Measurements from ENCODE around the gene CCDC80.
A peak's percentile ranks its signal among the peaks of the same experiment; 100 is the strongest.

Gene CCDC80

DNA sequence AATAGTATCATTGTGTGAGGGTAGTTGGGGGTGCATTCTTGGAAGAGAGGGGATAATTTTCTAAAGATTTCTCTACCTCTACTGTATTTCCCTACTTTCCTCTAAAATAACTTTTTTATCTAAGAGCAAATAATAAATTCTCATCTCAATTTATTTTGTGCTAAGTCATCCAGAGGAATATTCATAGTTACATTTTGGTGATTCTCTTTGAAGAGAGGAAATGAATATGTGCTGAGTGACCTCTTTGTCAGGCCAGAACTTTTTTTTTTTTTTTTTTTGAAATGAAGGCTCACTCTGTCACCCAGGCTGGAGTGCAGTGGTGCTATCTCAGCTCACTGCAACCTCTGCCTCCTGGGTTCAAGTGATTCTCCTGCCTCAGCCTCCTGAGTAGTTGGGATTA, 15.1 kb upstream of the CCDC80 start:
- DNase-seq (ENCODE audit: low read depth in 1 of 2, low spot score in 1 of 2): no peak

DNA sequence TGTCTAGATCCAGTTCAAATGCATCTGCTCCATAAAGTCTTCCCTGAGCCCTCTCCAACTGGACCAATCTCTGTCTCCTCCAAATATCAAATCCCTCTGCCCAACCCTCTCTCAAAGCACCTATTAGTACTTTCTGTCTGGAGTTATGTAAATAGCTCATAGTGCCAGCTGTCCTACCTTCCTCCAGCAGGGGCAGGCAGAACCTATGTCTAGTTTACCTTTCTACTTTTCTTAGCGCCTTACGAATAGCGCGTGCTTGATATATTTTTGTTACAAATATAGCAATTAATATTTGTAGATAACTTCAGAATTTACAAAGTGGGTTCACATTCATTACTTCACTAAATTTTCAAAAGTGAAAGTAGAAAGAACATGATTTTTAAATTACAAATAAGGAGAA, 14.0 kb upstream of the CCDC80 start:
- no peak for DNase-seq (ENCODE audit: low read depth in 1 of 2, low spot score in 1 of 2)

DNA sequence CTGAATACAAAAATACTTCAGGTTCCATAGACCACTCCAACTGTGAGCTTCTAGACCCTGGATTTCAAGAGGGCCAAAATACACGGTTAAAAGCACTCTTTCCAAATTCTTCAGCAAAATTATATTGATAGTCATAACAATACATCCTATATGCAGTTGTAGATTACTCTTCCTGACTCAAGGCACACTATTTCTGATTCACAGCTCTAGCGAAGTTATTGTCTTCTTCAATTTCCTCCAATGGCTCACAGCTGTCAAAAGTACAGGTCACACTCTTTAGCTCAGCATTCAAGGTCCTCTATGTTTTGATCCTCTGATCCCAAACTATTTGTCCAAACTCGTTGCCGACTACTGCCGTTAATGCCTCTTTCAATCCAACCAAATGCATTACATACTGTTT, 13.5 kb upstream of the CCDC80 start:
- DNase-seq (ENCODE audit: low read depth in 1 of 2, low spot score in 1 of 2): no peak

DNA sequence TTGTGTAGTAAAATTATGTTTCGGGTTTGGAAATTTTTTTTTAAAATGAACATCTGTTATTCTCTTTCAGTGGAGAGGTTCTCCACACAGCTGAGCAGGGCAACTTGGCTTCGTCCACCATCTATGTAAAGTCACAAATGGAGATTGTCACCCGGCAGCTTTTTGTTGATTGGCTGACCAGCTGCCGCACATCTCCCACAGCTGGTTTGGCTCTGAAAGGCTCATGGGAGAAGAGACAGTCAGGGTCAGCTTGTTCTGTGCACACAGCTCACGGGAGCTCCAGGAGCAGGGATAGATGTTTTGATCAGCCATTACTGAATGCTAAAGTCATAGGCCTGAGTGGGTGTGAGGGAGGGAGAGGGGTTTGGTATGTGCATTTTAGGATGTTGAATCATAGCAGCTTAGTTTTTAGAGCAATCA, 12.9 kb upstream of the CCDC80 start:
- DNase-seq (ENCODE audit: low read depth in 1 of 2, low spot score in 1 of 2): no peak

DNA sequence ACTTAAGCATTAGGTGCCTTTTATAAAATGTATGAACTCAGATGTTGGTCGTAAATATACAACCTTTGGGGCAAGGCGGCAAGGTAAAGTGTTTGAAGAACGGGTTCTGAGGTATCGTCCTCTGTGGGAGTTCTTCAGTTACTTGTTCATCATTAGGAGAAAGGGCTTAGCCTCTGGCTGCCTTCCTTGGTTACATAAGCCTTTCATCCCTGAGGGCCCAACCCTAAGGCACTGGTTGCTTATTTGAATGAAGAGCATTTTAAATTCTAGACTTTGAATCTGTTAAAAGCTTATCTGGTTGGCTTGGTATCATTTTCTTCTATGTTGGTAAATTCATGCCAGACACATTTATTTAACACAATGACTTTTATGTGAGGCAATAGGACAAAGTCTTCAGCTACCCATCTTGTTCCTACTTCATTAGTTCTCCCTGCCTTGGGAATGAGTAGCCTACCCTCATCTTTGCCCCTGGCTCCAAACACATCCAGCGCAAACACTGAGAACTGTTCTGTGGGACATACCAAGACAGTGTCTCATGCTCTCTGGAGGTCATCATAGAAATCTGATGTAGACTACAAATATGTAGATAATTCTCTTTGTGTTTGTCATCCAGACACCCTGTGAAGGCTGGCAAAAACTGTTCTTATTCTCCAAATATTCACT, 12.4 kb upstream of the CCDC80 start:
- no peak for DNase-seq (ENCODE audit: low read depth in 1 of 2, low spot score in 1 of 2)

DNA sequence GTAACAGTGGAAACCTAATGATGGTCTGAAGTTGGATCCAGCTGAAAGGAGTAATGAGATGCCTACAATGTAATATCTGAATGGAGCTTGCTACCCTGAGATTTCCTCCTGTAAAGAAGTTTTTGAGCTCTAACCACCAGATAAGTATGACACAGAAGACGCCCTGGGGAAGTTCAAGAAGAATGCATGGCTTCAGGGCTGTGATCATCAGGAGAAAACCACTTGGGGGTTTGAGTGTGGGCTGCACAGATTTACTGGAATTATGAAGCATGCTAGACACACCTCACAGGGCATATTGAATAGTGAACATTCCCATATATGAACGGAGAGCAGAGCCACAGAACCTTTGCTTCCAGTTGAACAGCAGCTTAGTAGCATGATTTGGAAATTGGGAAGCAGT, 10.6 kb upstream of the CCDC80 start:
- no peak for DNase-seq (ENCODE audit: low read depth in 1 of 2, low spot score in 1 of 2)

DNA sequence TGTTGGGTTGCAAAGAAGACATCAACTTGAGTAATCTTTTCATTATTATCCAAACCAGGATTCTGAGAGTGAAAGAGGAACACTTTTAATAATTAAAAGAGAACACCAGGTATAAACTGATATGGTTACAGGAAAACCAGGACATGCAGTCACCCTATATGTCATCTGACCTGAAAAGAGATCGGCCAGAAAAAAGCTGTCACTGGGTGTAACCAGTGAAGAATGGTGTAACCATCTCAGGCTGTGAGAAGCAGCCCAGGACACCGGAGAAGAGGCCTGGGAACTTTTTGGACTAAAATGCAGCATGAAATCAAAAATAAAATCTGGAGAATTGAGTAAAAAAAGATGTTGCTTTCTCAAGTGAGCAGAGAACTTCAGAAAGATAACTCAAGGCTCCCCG, 10.1 kb upstream of the CCDC80 start:
- DNase-seq (ENCODE audit: low read depth in 1 of 2, low spot score in 1 of 2): no peak

DNA sequence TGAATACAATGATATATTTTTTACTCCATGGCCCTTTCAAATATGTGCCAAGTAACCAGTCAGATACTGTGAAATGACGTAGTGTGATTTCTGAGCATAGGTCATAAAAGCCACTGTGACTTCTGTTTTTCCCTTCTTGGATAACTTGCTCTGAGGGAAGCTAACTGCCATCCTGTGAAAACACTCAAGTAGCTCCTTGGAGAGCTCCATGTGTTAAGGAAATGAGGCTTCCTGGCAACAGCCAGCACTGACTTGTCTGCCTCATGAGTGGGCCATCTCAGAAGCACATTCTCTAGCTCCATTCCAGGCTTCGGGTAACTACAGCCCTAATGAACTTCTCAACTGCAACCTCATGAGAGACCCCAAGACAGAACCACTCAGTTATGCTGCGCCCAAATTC, 9.5 kb upstream of the CCDC80 start:
- DNase-seq (ENCODE audit: low read depth in 1 of 2, low spot score in 1 of 2): no peak

DNA sequence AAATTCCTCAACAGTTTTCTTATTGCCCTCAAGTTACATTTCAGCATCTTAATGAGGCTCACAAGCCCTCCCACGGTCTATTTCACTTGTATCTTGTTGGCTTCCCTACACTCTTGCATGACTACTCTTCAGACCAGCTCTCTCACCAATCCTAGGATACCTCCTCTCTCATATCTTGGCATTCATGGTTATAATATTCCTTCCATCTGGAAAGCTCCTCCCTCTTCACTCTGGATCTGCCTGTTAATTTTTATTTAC, 8.5 kb upstream of the CCDC80 start:
- DNase-seq (ENCODE audit: low read depth in 1 of 2, low spot score in 1 of 2): no peak

DNA sequence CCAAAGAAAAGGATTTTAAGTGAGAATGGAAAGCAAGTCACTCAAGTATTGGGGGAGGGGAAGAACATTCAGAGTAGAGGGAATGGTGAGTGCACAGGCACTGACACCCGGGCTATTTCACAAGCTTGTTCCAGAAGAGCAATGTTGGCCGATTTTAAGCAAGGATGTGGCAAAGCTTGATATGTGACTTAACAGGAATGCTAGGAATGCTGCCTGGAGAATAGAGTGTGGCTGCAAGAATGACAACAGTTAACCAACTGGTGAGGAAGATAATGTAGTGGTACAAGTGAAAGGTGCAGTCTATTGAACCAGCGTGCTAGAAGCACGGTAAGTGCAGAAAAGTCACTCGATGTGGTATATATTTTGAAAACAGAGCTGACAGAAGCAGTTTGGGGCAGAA, 6.2 kb upstream of the CCDC80 start:
- no peak for DNase-seq (ENCODE audit: low read depth in 1 of 2, low spot score in 1 of 2)

DNA sequence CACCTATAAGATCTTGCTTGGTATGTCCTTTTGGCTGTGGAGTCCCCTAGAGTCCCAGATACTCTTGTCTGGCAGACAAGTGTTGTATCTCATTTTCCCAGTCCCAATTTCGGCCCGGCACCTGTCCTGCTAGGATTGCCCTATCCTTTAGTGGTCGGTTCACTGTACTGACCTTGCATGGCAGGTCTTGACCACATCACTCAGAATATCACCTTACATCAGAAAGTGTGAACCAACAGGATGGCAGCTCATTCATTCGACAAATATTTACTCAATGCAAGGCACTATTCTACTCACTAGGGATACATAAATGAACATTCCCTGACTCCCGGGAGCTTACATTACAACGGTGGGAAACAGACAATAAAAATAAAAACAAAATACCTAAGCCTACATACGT, 5.7 kb upstream of the CCDC80 start:
- DNase-seq (ENCODE audit: low read depth in 1 of 2, low spot score in 1 of 2): no peak

DNA sequence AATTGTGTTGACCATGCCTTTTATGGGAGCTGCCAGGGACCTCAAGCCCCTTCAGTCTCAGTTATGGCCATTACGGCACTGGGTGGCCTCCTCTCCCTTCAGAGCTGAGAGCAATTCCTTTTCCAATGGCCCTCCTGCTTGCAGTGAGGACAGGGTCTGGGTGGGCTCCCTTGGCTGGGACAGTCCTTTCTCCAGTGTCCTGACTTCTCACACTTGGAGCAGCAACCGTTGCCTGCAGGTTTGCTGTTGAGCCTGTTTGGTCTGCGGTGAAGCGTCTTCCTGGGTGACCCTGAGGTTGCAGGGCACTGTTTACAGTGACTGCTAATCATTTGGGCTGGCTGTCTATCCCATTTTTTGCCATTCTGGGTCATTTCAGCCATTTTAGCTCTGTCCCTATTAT, 3.5 kb upstream of the CCDC80 start:
- DNase-seq (ENCODE audit: low read depth in 1 of 2, low spot score in 1 of 2): no peak

DNA sequence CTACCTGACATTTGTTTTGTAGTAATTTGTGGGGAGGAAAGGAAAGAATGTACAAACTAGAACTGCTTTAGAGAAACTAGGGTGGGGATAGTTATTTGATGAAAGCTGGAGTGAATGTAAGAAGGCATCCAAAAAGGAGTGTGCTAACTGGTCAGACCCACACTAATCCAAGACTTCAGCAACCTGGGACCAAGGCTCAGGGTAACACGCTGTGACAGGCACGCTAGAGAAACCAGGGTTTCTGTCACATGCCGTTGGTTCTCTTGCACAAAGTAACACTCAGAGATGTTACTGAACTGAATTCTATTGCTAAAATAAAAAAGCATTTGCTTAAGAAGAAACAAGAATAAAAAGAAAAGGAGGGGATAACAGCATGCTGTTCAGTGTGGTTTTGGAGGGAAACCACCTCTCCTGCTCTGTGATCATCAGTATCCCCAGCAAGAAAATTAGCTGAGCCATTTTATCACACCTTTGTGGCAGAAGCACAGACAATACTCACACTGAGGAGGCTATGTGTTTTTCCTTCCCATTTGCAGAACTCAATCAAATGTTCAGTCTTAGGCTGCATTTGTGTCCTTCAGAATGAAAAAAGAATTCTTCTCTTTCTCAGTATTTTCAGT, 2.8 kb upstream of the CCDC80 start:
- DNase-seq (ENCODE audit: low read depth in 1 of 2, low spot score in 1 of 2): no peak

DNA sequence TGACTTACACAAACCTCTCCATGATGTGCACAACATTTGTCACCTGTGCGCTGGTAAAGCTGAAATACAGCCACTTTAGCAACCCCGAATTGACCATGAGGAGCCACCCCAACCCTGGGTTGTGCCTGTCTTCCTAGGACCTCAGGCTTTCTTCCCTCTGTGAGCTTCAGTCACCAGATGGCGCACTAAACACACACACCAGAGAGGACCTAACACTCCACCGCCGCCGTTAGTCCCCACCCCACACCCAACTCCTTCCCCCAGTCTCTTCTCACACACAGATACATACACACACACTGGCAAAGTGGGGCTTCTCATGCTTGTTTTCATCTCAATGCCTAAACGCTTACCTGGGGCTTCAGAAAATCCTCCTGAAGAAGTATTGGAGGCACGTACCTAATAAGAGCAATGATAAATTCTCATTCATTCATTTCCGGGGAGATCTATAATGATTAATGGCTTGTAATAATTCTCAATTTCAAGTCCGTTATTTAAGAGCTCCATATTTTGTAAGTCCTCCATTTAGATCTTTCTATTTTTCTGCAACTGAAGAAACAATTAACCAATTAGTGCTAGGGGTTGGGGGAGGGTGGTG, 2.1 kb upstream of the CCDC80 start:
- peak; percentile 54 to 77 for DNase-seq (ENCODE audit: low read depth in 1 of 2, low spot score in 1 of 2)

DNA sequence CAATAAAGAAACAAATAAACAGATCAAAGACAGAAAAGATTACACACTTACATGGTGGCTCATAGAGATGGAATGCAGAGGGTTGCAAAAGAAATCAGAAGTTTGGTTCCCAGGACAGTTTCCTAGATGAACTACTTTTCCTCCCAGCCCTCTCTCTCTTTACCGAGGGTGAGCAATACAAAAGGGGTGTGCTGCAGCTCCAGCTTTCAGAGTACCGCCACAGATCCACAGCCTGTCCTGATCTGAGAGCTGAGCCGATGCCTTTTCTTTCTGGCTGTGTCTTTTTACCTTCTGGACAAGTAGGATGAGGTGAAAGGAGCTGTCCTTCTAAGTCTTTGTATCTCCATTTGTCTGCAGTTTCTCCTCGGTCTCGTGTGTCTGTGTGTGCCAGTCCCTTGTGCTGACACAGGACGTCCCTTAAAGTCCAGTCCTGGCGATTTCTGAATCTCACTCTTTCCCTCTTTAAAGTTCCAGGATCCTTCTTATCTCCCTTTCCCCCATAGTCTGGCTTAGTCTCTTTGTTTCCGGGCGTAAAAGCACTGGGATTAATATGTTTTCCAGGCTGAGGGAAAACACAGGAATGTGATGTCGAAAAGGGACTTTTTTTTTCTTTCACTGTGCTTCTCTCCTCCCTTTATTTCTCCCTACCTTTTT, 540 bp downstream of the CCDC80 start:
- no peak for DNase-seq (ENCODE audit: low read depth in 1 of 2, low spot score in 1 of 2)

DNA sequence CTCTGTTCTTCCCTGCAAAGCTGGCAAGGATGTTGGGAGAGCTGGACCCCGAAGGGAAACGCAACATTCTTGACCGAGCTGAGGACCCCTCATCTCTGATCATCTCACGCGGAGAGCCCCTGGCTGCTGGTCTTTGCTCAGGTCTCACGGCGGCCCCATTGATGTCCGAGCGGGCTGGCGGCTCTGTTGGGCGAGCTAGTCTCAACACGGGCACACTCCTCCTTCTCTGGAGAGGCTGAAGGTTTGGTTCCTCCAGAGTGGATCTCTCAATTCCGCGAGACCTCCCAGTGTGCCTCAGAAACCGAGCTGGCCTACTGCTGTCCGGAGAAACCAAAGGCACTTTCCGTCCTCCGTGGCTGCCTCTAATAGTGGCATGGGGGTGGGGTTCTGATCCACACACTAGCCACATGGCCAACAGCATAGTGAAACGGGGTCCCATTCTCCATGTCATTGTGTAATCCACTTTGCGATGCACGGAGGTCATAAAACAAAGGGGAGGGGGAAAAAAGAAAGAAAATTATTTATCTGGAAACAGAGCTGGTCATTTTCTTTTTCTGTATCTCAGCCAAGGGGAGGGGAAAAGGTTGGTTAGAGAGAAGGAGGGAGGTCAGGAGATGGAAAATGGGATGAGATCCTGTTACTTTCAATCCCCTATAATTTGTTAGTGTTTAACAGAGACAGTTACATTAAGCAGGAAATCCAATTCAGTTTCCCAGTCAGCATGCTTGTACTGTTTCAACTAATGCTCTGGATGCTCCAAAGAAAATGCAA, 1.3 kb downstream of the CCDC80 start:
- DNase-seq (ENCODE audit: low read depth in 1 of 2, low spot score in 1 of 2): no peak

DNA sequence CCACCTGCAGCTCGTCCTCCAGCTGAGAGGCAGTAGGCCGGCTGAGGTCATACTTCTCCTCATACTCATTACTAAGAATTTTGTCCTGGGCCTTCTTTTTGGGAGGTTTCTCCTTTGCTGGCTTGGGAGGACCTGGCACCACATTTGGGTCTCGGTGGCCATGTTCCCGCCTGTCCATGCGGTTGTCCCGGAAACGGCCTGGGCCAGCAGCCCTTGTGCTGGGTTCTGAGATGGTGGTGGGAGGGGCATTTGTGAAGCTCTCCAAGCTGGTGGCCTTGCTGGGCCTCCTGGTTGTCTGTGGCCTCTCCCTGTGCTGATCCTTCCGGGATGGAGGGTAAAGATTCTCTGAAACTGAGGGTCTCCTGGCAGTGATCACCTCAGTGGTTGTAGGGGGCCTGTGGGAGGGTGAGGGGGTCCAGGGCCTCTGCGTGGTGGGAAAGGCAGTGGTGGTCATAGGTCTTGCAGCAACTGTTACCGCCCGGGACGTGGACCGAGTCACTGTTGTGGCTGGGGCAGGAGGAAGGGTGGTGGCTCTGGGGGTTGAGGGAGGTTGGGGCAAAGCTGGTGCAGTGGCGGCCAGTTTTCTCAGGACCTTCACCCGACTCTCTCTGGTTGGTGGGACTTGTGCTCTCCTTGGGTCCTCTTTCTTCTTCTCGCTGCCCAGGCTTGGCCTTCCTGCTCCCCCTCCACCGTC, 2.5 kb downstream of the CCDC80 start:
- no peak for DNase-seq (ENCODE audit: low read depth in 1 of 2, low spot score in 1 of 2)

DNA sequence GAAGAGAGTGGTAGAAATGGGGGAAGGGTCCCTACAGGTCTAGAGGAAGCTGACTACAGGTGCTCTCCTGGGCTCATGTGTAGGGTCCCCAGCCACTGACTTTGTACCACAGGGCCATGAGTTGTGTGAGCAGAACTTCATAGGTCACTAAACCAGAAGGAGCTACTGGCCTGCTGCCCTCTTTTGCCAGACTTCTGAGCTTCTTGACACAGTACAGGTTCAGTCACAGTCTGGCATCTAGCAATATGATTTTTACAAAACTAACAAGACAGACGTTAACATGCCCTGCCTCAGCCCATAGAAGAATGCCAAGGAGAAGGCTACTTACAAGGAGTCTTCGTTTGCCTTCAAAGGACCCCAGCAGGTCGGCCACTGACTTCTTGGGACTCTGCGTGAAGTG, 3.2 kb downstream of the CCDC80 start:
- DNase-seq (ENCODE audit: low read depth in 1 of 2, low spot score in 1 of 2): no peak

DNA sequence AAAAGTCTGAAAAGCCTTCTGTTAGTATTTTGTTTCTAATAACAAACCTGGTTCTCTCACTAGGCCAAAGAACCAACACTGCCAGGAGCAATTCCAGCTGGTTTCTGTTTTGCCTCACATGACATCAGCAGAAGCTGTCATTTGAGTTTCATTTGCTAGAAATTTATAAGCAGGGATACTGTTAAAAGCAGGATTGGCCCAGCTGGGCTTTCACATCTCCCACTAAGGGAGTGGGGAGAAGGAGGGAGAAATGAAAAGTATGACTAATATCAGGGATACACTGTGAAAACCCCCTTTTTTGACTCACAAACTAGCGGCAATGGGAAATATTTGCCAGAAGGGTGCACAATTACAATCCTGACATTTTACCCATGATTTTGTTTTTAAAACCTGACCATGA, 5.3 kb downstream of the CCDC80 start:
- no peak for DNase-seq (ENCODE audit: low read depth in 1 of 2, low spot score in 1 of 2)

DNA sequence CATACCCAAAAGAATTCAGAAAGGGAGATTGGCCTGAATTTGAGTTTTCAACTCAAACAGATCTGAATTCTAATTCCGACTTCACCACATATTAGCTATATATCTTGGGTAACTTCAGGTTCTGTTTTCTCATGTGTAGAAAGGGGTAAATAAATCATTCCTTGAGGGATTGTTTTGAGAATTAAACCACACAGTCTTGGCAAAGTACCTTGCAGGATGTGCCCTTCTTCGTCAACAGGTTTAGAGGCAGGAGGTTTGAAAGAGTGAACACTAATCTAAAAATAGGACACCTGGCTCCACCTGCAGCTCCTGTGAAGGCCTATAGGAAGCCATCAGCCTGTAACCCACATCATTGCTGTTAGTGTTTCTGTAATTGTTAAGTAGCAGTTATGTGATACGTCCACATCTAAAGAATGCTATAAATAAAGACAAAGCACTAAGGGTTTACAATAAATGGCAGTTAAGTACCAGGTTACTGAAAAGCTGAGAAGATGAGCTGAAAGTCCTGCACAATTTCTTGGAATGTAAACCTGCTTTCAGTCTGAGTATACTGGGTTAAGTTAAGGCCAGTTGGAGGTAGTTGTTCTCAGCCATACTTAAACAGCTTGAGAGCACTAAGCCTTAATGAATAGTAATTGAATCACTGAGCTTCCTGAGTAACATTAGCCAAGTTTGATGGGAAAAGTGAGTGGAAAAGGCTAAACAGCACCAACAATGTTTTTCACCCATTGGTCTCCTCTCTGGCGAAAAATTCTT, 6.0 kb downstream of the CCDC80 start:
- DNase-seq (ENCODE audit: low read depth in 1 of 2, low spot score in 1 of 2): no peak

DNA sequence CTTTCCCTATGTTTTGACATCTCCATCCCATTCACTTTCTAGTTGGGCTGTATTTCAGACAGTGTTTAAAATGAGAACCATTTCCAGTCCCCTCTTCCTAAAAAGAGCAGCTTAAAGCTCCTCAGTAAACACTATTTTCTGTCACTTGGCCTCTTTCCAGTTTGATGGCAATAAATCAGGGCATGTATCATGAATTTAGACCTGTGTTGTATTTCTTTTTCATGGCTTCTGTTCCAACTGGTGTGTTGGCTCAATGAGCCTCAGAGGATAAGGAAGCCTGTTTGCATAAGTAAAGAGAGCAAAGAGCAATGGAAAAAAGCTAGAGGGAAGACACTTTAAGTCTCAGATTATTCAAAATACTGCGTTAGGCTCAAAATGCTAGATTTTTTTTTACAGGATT, 7.2 kb downstream of the CCDC80 start:
- DNase-seq (ENCODE audit: low read depth in 1 of 2, low spot score in 1 of 2): no peak

Data from activated CD4-positive, alpha-beta T cell treated with anti-CD3 and anti-CD28 coated beads, Interleukin-2, amount 50 U/mL, for 24 hours (primary cell).